ENCODE data around the gene KLHDC2.
"Not testable (repeated sequence)": the region's sequence is repeated elsewhere in the genome, so short reads cannot be mapped to it uniquely, and the experiment has no call there.

KLHDC2 gene

GRCh38 chr14:49767571-49768300 is at the start of gene KLHDC2:
Gene KLHDC2, plus strand, starts transcription at chr14:49768153. Its CDS starts 316 bp downstream, at chr14:49768469.
- peak; percentile 75 to 78 for DNase-seq (ENCODE audit: low read depth in 2 of 2)

- DNase-seq (ENCODE audit: low read depth in 2 of 2), result no peak
These were observed 47.2 kb upstream of the KLHDC2 start for GRCh38 chr14:49720744-49721143.

- DNase-seq (ENCODE audit: low read depth in 2 of 2), result not testable (repeated sequence)
These were observed 46.1 kb upstream of the KLHDC2 start for GRCh38 chr14:49721733-49722435.

- no peak for DNase-seq (ENCODE audit: low read depth in 2 of 2)
These were observed 40.8 kb upstream of the KLHDC2 start for GRCh38 chr14:49727171-49727570.

GRCh38 chr14:49732896-49733295 is 35.1 kb upstream of the KLHDC2 start:
- no peak for DNase-seq (ENCODE audit: low read depth in 2 of 2)

- DNase-seq (ENCODE audit: low read depth in 2 of 2), result no peak
These were observed 34.1 kb upstream of the KLHDC2 start for GRCh38 chr14:49733836-49734235.

GRCh38 chr14:49735669-49736068 is 32.3 kb upstream of the KLHDC2 start:
- not testable (repeated sequence) for DNase-seq (ENCODE audit: low read depth in 2 of 2)

- DNase-seq (ENCODE audit: low read depth in 2 of 2), result no peak
These were observed 22.8 kb upstream of the KLHDC2 start for GRCh38 chr14:49745191-49745590.

- DNase-seq (ENCODE audit: low read depth in 2 of 2), result not testable (repeated sequence)
These were observed 21.5 kb upstream of the KLHDC2 start for GRCh38 chr14:49746476-49746875.

GRCh38 chr14:49754570-49755097 is 13.3 kb upstream of the KLHDC2 start:
- DNase-seq (ENCODE audit: low read depth in 2 of 2), result no peak

GRCh38 chr14:49755378-49755777 is 12.6 kb upstream of the KLHDC2 start:
- no peak for DNase-seq (ENCODE audit: low read depth in 2 of 2)

- no peak for DNase-seq (ENCODE audit: low read depth in 2 of 2)
These were observed 6.0 kb upstream of the KLHDC2 start for GRCh38 chr14:49761839-49762551.

GRCh38 chr14:49766839-49767238 is 1.1 kb upstream of the KLHDC2 start:
- DNase-seq (ENCODE audit: low read depth in 2 of 2), result no peak

- no peak for DNase-seq (ENCODE audit: low read depth in 2 of 2)
These were observed 733 bp upstream of the KLHDC2 start for GRCh38 chr14:49767270-49767570.

- DNase-seq (ENCODE audit: low read depth in 2 of 2), result peak; percentile 30 to 46
These were observed 558 bp downstream of the KLHDC2 start for GRCh38 chr14:49768301-49769121.

- no peak for DNase-seq (ENCODE audit: low read depth in 2 of 2)
These were observed 1.2 kb downstream of the KLHDC2 start for GRCh38 chr14:49769171-49769570.

- DNase-seq (ENCODE audit: low read depth in 2 of 2), result no peak
These were observed 1.7 kb downstream of the KLHDC2 start for GRCh38 chr14:49769581-49770211.

GRCh38 chr14:49770212-49770817 is 2.4 kb downstream of the KLHDC2 start:
- no peak for DNase-seq (ENCODE audit: low read depth in 2 of 2)

- not testable (repeated sequence) for DNase-seq (ENCODE audit: low read depth in 2 of 2)
These were observed 3.7 kb downstream of the KLHDC2 start for GRCh38 chr14:49771691-49772090.

- no peak for DNase-seq (ENCODE audit: low read depth in 2 of 2)
These were observed 6.2 kb downstream of the KLHDC2 start for GRCh38 chr14:49774106-49774505.

- DNase-seq (ENCODE audit: low read depth in 2 of 2), result no peak
These were observed 10.5 kb downstream of the KLHDC2 start for GRCh38 chr14:49778421-49778820.

All from activated CD8-positive, alpha-beta memory T cell treated with anti-CD3 and anti-CD28 coated beads for 4 hours (primary cell).